Hepatocyte (in vitro differentiated cells): ENCODE measurements around the gene MCF2L2.

Experiments
- CTCF ChIP-seq: fragments of 200-600 bp; sonication (generic); IDR thresholded peaks from 2 replicates; pipeline ENCODE4 v1.5.1; 2016; ENCODE audit warnings: antibody characterized with exemption, mild to moderate bottlenecking; ENCODE audit not compliant: poor library complexity
- EZH2phosphoT487 ChIP-seq: fragments of 200-600 bp; sonication (generic); IDR thresholded peaks from one replicate; pipeline ENCODE4 v1.6.1; 2018; ENCODE audit warnings: antibody characterized with exemption, mild to moderate bottlenecking, low read depth, moderate library complexity; ENCODE audit not compliant: unreplicated experiment, severe bottlenecking

GRCh38 chr3:183210862-183211341 lies 217.5 kb downstream of the MCF2L2 start:
- TF ChIP-seq CTCF (no peak), EZH2phosphoT487 (no peak)
